Osteocyte (in vitro differentiated cells): ENCODE measurements around the gene RNF224. TPM values are rescaled to one million over a fixed set of nuclear protein-coding genes. Genes with fewer than 3 reads are reported as not detected.

Source experiments
- DNase-seq: peaks from one replicate; pipeline ENCODE4 v3.0.0; 2021; ENCODE audit warnings: mixed read lengths; ENCODE audit not compliant: unreplicated experiment; ENCODE audit errors: extremely low spot score
- H3K27ac Mint-ChIP-seq: one replicate; pipeline ENCODE4 v1.8.0; 2021; ENCODE audit warnings: mild to moderate bottlenecking, mixed read lengths; ENCODE audit not compliant: unreplicated experiment
- H3K27me3 Mint-ChIP-seq: one replicate; pipeline ENCODE4 v1.8.0; 2021; ENCODE audit warnings: mixed read lengths; ENCODE audit not compliant: unreplicated experiment
- H3K36me3 Mint-ChIP-seq: one replicate; pipeline ENCODE4 v1.8.0; 2021; ENCODE audit warnings: mixed read lengths; ENCODE audit not compliant: unreplicated experiment
- H3K4me1 Mint-ChIP-seq: one replicate; pipeline ENCODE4 v1.8.0; 2021; ENCODE audit warnings: mixed read lengths; ENCODE audit not compliant: unreplicated experiment
- H3K4me3 Mint-ChIP-seq: one replicate; pipeline ENCODE4 v1.8.0; 2021; ENCODE audit warnings: mild to moderate bottlenecking, moderate library complexity, mixed read lengths; ENCODE audit not compliant: unreplicated experiment
- H3K9me3 Mint-ChIP-seq: one replicate; pipeline ENCODE4 v1.8.0; 2021; ENCODE audit warnings: mixed read lengths; ENCODE audit not compliant: unreplicated experiment
- CTCF ChIP-seq: fragments of 200-600 bp; sonication (generic); IDR thresholded peaks from 2 replicates; pipeline ENCODE4 v1.5.0; 2021; ENCODE audit warnings: antibody characterized with exemption, mild to moderate bottlenecking, moderate library complexity
- total RNA-seq: library from RNA; stranded (reverse); gene quantifications from 2 replicates; pipeline ENCODE4 v1.2.1, GENCODE V29; 2021

The RNF224 gene
- total RNA-seq, 1 donor from 2014 or later = not detected

DNA sequence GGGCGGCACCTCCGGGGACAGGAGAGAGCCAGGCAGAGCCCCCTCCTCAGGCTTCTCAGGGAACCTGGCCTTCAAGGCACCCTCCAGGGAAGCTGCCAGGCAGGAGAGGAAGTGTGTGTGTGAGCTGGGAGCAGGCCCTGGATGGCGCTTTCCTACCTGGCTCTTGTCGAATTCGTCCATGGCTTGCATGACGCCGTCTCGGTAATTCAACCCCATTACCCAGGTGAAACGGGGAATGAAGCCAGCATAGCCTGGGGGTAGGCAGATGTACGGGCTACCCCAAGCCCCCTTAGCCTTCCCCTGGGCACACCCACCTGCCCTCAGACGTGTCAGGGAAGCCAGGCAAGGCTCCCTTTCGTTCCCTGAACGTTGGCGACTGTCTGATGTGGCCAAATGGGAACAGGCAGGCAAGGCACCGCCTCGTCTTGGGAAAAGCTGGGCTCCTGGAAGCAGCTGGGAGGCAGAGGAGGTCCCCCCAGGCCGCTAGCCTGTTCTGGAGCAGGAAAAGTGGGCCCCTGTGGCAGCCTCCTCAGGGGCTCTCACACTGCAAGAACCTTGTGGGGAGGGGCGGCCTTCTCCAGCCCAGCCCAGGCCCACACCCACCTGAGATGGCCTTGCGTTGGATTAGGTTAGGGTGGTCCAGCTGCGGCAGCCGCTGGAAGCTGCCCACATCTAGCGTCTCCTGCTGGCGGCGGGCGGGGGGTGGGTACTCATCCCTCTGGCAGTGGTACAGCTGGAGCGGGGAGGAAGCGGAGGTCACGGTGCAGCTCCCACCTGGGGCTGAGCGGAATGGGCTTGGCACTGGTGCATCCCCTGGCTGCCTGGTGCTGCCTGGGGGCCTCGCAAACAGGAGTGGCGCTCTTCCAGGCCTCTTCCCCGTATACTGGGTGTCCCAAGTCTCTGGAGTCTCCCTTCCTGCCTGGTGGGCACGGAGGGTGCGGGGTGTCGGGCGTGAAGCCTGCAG is 17.5 kb downstream of the RNF224 start:
- Mint-ChIP-seq H3K27ac (no peak overlapping the region), H3K4me3 (no peak overlapping the region)
- no peak for DNase-seq

GRCh38 chr9:137245450-137246421 is 18.4 kb downstream of the RNF224 start:
- H3K27ac Mint-ChIP-seq = no peak overlapping the region
- H3K36me3 Mint-ChIP-seq = peaks cover 9% of the 10 kb centered on the region
- DNase-seq = no peak
- H3K4me3 Mint-ChIP-seq = no peak overlapping the region
- H3K27me3 Mint-ChIP-seq = no peaks in the 10 kb centered on the region
- peaks cover 20% of the 10 kb centered on the region for H3K4me1 Mint-ChIP-seq
- TF ChIP-seq CTCF = no peak
- no peaks in the 10 kb centered on the region for H3K9me3 Mint-ChIP-seq

More for the DNA sequence above, 17.5 kb downstream of the RNF224 start:
- Mint-ChIP-seq H3K9me3 (no peaks in the 10 kb centered on the region), H3K36me3 (peaks cover 9% of the 10 kb centered on the region), H3K27me3 (no peaks in the 10 kb centered on the region), H3K4me1 (peaks cover 23% of the 10 kb centered on the region)
- no peak for TF ChIP-seq CTCF

DNA sequence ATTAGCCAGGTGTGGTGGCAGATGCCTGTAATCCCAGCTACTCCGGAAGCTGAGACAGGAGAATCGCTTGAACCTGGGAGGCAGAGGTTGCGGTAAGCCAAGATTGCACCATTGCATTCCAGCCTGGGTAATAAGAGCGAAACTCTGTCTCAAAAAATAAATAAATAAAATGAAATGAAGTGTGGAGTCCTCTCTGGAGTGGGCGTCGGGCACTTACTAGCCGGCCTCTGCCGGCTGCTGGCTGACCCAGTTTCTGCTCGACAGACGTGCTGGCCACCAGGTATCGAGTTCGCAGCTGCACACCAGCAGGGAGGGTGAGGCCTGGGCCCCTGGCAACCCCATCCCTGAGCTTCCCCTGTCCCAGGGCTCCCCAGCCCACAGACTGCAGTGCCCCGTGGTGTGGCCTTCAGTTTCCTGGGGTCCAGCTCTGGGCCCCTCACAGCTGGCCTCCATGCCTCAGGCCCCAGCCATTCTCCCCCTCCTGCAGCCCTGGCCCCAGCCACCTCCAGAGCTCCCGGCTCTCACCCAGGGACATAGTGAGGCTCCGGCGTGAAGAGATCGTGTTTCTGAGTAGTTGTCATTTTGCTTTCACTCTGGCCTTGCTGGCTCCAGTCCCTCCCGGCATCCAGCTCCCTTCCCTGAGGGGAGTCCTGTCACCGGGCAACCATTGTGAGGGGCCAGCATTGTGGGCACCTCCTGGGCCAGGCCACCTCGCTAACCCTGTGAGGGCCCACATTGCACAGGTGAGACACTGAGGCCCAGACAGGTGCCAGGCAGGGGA is 20.0 kb downstream of the RNF224 start:
- H3K36me3 Mint-ChIP-seq = peaks cover 7% of the 10 kb centered on the region
- peaks cover 17% of the 10 kb centered on the region for H3K4me1 Mint-ChIP-seq
- no peaks in the 10 kb centered on the region for H3K27me3 Mint-ChIP-seq
- H3K27ac Mint-ChIP-seq = no peak overlapping the region
- no peak for DNase-seq
- no peak overlapping the region for H3K4me3 Mint-ChIP-seq
- H3K9me3 Mint-ChIP-seq = no peaks in the 10 kb centered on the region
- TF ChIP-seq CTCF = no peak

GRCh38 chr9:137247916-137248175 is 20.5 kb downstream of the RNF224 start:
- Mint-ChIP-seq H3K27ac (no peak overlapping the region), H3K4me1 (peaks cover 11% of the 10 kb centered on the region), H3K4me3 (no peak overlapping the region), H3K27me3 (no peaks in the 10 kb centered on the region), H3K9me3 (no peaks in the 10 kb centered on the region), H3K36me3 (peaks cover 1% of the 10 kb centered on the region)
- no peak for DNase-seq
- TF ChIP-seq CTCF = no peak
